Stimulated activated naive B cell treated with anti-CD40 and anti-IgM and Interleukin-4, amounts not matched to agents 10 μg/mL and 1 μg/mL and 100 μg/mL, for 72 hours (primary cell): Measurements from ENCODE around the gene MCCC1.
A peak's percentile ranks its signal among the peaks of the same experiment; 100 is the strongest.

Source experiments
- ATAC-seq, 2 donors: fragments of 150-1000 bp; cut with Tn5 transposase; replicated peaks; 2 replicates each; pipeline ENCODE4 v1.10.0; 2021; ENCODE audit warnings: moderate library complexity in 1 of 2
- DNase-seq: peaks from one replicate; pipeline ENCODE4 v3.0.0; 2021
- H3K27ac Mint-ChIP-seq: one replicate; pipeline ENCODE4 v1.8.0; 2022; ENCODE audit warnings: mild to moderate bottlenecking, mixed read lengths
- H3K27me3 Mint-ChIP-seq, 2 donors: one replicate each; pipeline ENCODE4 v1.8.0; 2022; ENCODE audit warnings: mixed read lengths in 2 of 2
- H3K36me3 Mint-ChIP-seq, 2 donors: one replicate each; pipeline ENCODE4 v1.8.0; 2022; ENCODE audit warnings: mixed read lengths in 2 of 2, mild to moderate bottlenecking in 1 of 2
- H3K4me1 Mint-ChIP-seq, 2 donors: one replicate each; pipeline ENCODE4 v1.8.0; 2022; ENCODE audit warnings: mixed read lengths in 2 of 2, mild to moderate bottlenecking in 1 of 2
- H3K4me3 Mint-ChIP-seq, 2 donors: one replicate each; pipeline ENCODE4 v1.8.0; 2022; ENCODE audit warnings: mild to moderate bottlenecking in 2 of 2, mixed read lengths in 2 of 2, moderate library complexity in 1 of 2
- H3K9me3 Mint-ChIP-seq, 2 donors: one replicate each; pipeline ENCODE4 v1.8.0; 2022; ENCODE audit warnings: mixed read lengths in 2 of 2, mild to moderate bottlenecking in 1 of 2

MCCC1 gene

DNA sequence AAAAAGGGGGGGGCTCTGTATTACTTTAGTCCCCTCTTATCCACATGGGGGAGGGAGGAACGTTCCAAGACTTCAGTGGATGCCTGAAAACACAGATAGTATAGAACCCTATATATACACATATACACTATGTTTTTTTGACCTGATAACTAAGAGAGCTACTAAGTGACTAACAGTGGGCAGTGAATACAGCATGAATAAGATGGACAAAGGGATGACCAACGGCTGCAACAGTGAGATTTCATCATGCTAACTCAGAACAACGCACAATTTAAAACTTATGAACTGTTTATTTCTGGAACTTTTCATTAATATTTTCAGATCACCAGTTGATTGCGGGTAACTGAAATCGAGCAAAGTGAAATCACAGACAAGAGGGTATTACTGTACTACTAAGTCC lies 126.2 kb downstream of the MCCC1 start:
- peaks cover 19 to 46% of the 10 kb centered on the region in 2 donors for H3K4me1 Mint-ChIP-seq
- H3K27ac Mint-ChIP-seq, result no peak overlapping the region
- ATAC-seq (no peak), DNase-seq (no peak)
- H3K9me3 Mint-ChIP-seq, result no peaks in the 10 kb centered on the region
- H3K36me3 Mint-ChIP-seq, result peaks cover 7 to 18% of the 10 kb centered on the region in 2 donors
- no peaks in the 10 kb centered on the region for H3K27me3 Mint-ChIP-seq
- H3K4me3 Mint-ChIP-seq, result no peak overlapping the region

DNA sequence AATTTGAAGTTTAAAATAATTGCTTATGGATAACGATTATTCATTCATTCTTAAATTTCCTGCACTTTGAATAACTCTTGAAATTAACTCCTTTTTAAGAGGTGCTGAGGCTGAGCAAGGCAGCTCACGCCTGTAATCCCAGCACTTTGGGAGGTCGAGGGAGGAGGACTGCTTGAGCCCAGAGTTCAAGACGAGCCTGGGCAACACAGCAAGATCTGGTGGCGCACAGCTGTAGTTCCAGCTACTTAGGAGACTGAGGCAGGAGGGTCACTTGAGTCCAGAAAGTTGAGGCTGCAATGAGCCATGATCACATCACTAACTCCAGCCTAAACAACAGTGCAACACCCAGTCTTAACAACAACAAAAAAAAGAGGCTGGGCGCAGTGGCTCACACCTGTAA lies 126.9 kb downstream of the MCCC1 start:
- Mint-ChIP-seq H3K27ac (no peak overlapping the region), H3K36me3 (peaks cover 7 to 18% of the 10 kb centered on the region in 2 donors), H3K4me1 (peaks cover 22 to 53% of the 10 kb centered on the region in 2 donors), H3K4me3 (no peak overlapping the region), H3K9me3 (no peaks in the 10 kb centered on the region), H3K27me3 (no peaks in the 10 kb centered on the region)
- ATAC-seq (no peak), DNase-seq (no peak)

DNA sequence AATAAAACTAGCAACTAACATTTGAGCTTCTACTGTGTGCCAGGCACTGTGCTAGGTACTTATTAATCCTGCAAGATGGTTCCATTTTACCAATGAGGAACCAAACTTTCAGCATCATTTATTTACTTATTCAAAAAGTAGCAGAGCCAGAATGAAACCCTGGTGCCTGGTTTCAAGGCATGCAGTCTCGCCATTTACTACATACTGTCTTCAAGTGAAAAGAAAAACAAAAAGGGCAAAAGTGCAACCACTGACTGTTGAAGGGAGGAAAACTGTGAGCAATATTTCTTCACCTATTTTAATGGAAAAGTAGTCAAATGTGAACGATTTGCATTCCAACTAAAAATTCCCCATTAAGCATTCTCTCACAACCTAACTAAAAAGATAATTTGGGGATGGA lies 127.7 kb downstream of the MCCC1 start:
- no peak overlapping the region for H3K27ac Mint-ChIP-seq
- ATAC-seq, result peak in 1 of 2 donors; percentile 46
- no peaks in the 10 kb centered on the region for H3K27me3 Mint-ChIP-seq
- DNase-seq, result no peak
- no peak overlapping the region for H3K4me3 Mint-ChIP-seq
- peaks cover 27 to 58% of the 10 kb centered on the region in 2 donors for H3K4me1 Mint-ChIP-seq
- H3K36me3 Mint-ChIP-seq, result peaks cover 7 to 18% of the 10 kb centered on the region in 2 donors
- no peaks in the 10 kb centered on the region for H3K9me3 Mint-ChIP-seq

GRCh38 chr3:182970811-182971418 lies 128.4 kb downstream of the MCCC1 start:
- peaks cover 27 to 65% of the 10 kb centered on the region in 2 donors for H3K4me1 Mint-ChIP-seq
- no peak overlapping the region for H3K27ac Mint-ChIP-seq
- no peak for DNase-seq

GRCh38 chr3:182969853-182970252 lies 129.4 kb downstream of the MCCC1 start:
- Mint-ChIP-seq H3K27me3 (no peaks in the 10 kb centered on the region), H3K9me3 (no peaks in the 10 kb centered on the region), H3K36me3 (peaks cover 7 to 18% of the 10 kb centered on the region in 2 donors), H3K4me3 (no peak overlapping the region), H3K27ac (no peak overlapping the region), H3K4me1 (peaks cover 28 to 59% of the 10 kb centered on the region in 2 donors)
- ATAC-seq (no peak), DNase-seq (no peak)

More at GRCh38 chr3:182970811-182971418, 128.4 kb downstream of the MCCC1 start:
- Mint-ChIP-seq H3K36me3 (peaks cover 7 to 18% of the 10 kb centered on the region in 2 donors), H3K9me3 (no peaks in the 10 kb centered on the region), H3K27me3 (no peaks in the 10 kb centered on the region), H3K4me3 (no peak overlapping the region)
- ATAC-seq, result no peak

- Mint-ChIP-seq H3K36me3 (peaks cover 7 to 18% of the 10 kb centered on the region in 2 donors), H3K4me3 (no peak overlapping the region), H3K9me3 (no peaks in the 10 kb centered on the region), H3K27ac (no peak overlapping the region), H3K27me3 (no peaks in the 10 kb centered on the region), H3K4me1 (peaks cover 28 to 59% of the 10 kb centered on the region in 2 donors)
- no peak for DNase-seq
- no peak for ATAC-seq
These were observed 130.0 kb downstream of the MCCC1 start for GRCh38 chr3:182969277-182969676.

GRCh38 chr3:182967218-182968204 lies 131.8 kb downstream of the MCCC1 start:
- Mint-ChIP-seq H3K27me3 (no peaks in the 10 kb centered on the region), H3K27ac (peak overlapping the region; percentile 53), H3K9me3 (no peaks in the 10 kb centered on the region), H3K4me3 (no peak overlapping the region), H3K36me3 (peaks cover 5 to 11% of the 10 kb centered on the region in 2 donors), H3K4me1 (peaks cover 28 to 58% of the 10 kb centered on the region in 2 donors)
- ATAC-seq (peak; percentile 74 to 79), DNase-seq (no peak)

DNA sequence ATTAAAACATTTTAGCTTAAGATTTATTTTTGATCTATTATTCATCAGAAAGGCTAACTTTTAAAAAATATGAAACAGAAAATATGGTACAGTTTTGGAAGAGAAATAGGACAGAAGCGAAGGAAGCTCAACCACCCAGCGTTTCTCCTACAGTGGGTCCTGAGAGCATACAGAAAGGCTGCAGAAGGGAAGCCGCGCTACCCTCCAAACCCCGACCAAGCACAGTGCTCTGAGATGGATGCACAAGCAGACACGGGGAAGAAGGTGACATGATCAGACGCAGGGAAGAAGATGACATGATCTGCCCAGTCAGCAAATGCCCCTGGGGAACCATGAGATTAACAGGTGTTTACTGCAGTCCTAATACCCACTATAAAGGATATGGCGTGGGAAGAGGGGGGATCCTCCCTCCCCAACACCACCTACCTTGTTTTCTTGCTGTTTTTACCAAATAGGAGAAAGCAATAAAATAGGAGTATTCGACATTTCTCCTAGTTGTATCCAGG lies 133.4 kb downstream of the MCCC1 start:
- Mint-ChIP-seq H3K4me1 (peaks cover 21 to 43% of the 10 kb centered on the region in 2 donors), H3K9me3 (no peaks in the 10 kb centered on the region), H3K36me3 (peaks cover 6 to 12% of the 10 kb centered on the region in 2 donors), H3K4me3 (no peak overlapping the region), H3K27me3 (no peaks in the 10 kb centered on the region), H3K27ac (no peak overlapping the region)
- DNase-seq (no peak), ATAC-seq (no peak)
